HepG2 (cell line): Measurements from ENCODE around the gene ARHGAP15. TPM values are rescaled to one million over a fixed set of nuclear protein-coding genes. Genes with fewer than 3 reads are reported as not detected.

Experiments used
- ATAC-seq: fragments of 200-7000 bp; cut with Tn5 transposase; 3 replicates; pipeline ENCODE4 v1.9.1; 2020; ENCODE audit warnings: mild to moderate bottlenecking, moderate library complexity
- BruUV-seq: library from RNA; stranded (reverse); fragments of 400-500 nt; replicated peaks from 2 replicates; lab custom pipeline; 2021; lab: Mats Ljungman, UMichigan
- CTCF ChIA-PET: fragments of 300-600 bp; formaldehyde crosslinking; extraction: SDS; loops from one replicate; lab custom pipeline; 2021; ENCODE audit warnings: low total read pairs, inconsistent platforms, low intra/inter-chr PET ratio; lab: Yijun Ruan, JAX
- POLR2A ChIA-PET: fragments of 350-600 bp; sonication (Branson Sonifier 250); formaldehyde crosslinking; loops from one replicate; lab custom pipeline; 2020; ENCODE audit warnings: antibody characterized with exemption, inconsistent platforms; lab: Yijun Ruan, JAX
- DNase-seq: peaks from one replicate; pipeline ENCODE4 v3.0.0-alpha.2; 2015; ENCODE audit warnings: low spot score
- FAIRE-seq: peaks from 3 replicates; lab custom pipeline; 2011; peaks lifted over from hg19 to GRCh38; lab: Jason Lieb, UNC
- H2AFZ ChIP-seq: one replicate; pipeline ENCODE4 v1.6.1; 2011; ENCODE audit warnings: low read length, inconsistent platforms
- H3K27ac ChIP-seq: fragments of 300-600 bp; 3 replicates; pipeline ENCODE4 v1.8.0; 2011; ENCODE audit warnings: mixed run types, mild to moderate bottlenecking, mixed read lengths, low read length, inconsistent platforms; ENCODE audit not compliant: insufficient read depth; ENCODE audit errors: extremely low read length
- H3K27me3 ChIP-seq, 2 experiments: fragments of 200-600 bp in 1 of 2; 2 replicates in 1 of 2; 3 replicates in 1 of 2; pipeline versions ENCODE4 v1.6.0 to v1.8.0; 2011; ENCODE audit warnings: low read length in 2 of 2, mild to moderate bottlenecking in 2 of 2, moderate library complexity in 2 of 2, inconsistent platforms in 1 of 2; ENCODE audit not compliant: insufficient read depth in 2 of 2, control insufficient read depth in 1 of 2
- H3K36me3 ChIP-seq, 2 experiments: fragments of 200-600 bp in 1 of 2; replicated peaks in 1 of 2; 2 replicates in 1 of 2; 3 replicates in 1 of 2; pipeline versions ENCODE4 v1.5.1 to v1.8.0; 2011; ENCODE audit warnings: low read length in 2 of 2, inconsistent platforms in 1 of 2; ENCODE audit not compliant: insufficient read depth in 2 of 2, control insufficient read depth in 1 of 2
- H3K4me1 ChIP-seq: 2 replicates; pipeline ENCODE4 v1.5.1; 2012; ENCODE audit warnings: low read length, inconsistent platforms; ENCODE audit not compliant: insufficient read depth
- H3K4me2 ChIP-seq: 2 replicates; pipeline ENCODE4 v1.6.0; 2011; ENCODE audit warnings: low read depth, low read length, inconsistent platforms
- H3K4me3 ChIP-seq, 3 experiments: fragments of 200-600 bp in 1 of 3; sonication (generic), shearing (Covaris generic) in 1 of 3; replicated peaks in 1 of 3; 2 replicates each; pipeline ENCODE4 v1.5.1; 2011 to 2016; ENCODE audit warnings: low read length in 3 of 3, inconsistent platforms in 2 of 3, low read depth in 2 of 3, mild to moderate bottlenecking in 2 of 3, control low read depth in 1 of 3, mixed read lengths in 1 of 3; ENCODE audit not compliant: insufficient read depth in 1 of 3
- H3K79me2 ChIP-seq: one replicate; pipeline ENCODE4 v1.6.1; 2011; ENCODE audit warnings: low read length, inconsistent platforms; ENCODE audit not compliant: insufficient read depth
- H3K9ac ChIP-seq: 2 replicates; pipeline ENCODE4 v1.6.0; 2011; ENCODE audit warnings: mild to moderate bottlenecking, low read depth, low read length, inconsistent platforms; ENCODE audit not compliant: insufficient read depth
- H3K9me3 ChIP-seq: 2 replicates; pipeline ENCODE4 v1.5.1; 2012; ENCODE audit warnings: mild to moderate bottlenecking, low read length
- H4K20me1 ChIP-seq: 2 replicates; pipeline ENCODE4 v1.6.0; 2011; ENCODE audit warnings: inconsistent platforms, mild to moderate bottlenecking, low read length, moderate library complexity; ENCODE audit not compliant: insufficient read depth
- FOXA3 ChIP-seq: IDR thresholded peaks from 2 replicates; pipeline ENCODE4 v1.6.1; 2016; ENCODE audit warnings: missing genetic modification reagents, missing compliant biosample characterization
- SIN3B ChIP-seq: fragments of 150-350 bp; IDR thresholded peaks from 2 replicates; pipeline ENCODE4 v1.6.1; 2014; ENCODE audit warnings: low read length
- SPEN ChIP-seq: sonication (generic); formaldehyde crosslinking; IDR thresholded peaks from 2 replicates; pipeline ENCODE4 v1.5.1; 2020; ENCODE audit warnings: low read depth, mild to moderate bottlenecking, missing genetic modification reagents
- TEAD3 ChIP-seq: optimal IDR thresholded peaks from 2 replicates; pipeline ENCODE3; 2016; ENCODE audit warnings: borderline replicate concordance
- TRIM24 ChIP-seq: sonication (generic); formaldehyde crosslinking; IDR thresholded peaks from 2 replicates; pipeline ENCODE4 v1.8.0; 2022; ENCODE audit warnings: mild to moderate bottlenecking, missing genetic modification reagents
- ZNF143 ChIP-seq: sonication (generic); formaldehyde crosslinking; IDR thresholded peaks from 2 replicates; pipeline ENCODE4 v1.4.0; 2020; ENCODE audit warnings: missing genetic modification reagents
- ZNF282 ChIP-seq: fragments of 450-650 bp; IDR thresholded peaks from 2 replicates; pipeline ENCODE4 v1.6.1; 2018; ENCODE audit not compliant: partially characterized antibody
- WGBS: methylation state at CpG from one replicate; pipeline ENCODE4 v1.1.6; 2017; ENCODE audit warnings: low lambda C conversion rate; 5-methylcytosine and 5-hydroxymethylcytosine counted together
- in situ Hi-C: cut with HindIII; loops from 2 replicates; pipeline ENCODE4 v1.10.0; 2017; ENCODE audit warnings: low pct_unique_long_range_greater_than_20kb; ENCODE audit not compliant: extremely low pct_ligation_motif_present
- intact Hi-C: fragments of 100-400 bp; cut with micrococcal nuclease; formaldehyde crosslinking; loops from one replicate; pipeline ENCODE4 v1.10.0; 2022; ENCODE audit not compliant: unreplicated experiment
- polyA plus RNA-seq, 8 experiments: library from polyadenylated mRNA; depleted of rRNA in 3 of 8; stranded (reverse) in 7 of 8; unstranded in 1 of 8; fragments of >200 nt; fragmentation: Illumina TruSeq in 4 of 8; extraction: Trizol in 4 of 8; gene quantifications; 2 replicates each; pipeline versions ENCODE4 v1.2.1 to v1.2.3, GENCODE V29; 2011 to 2016; ENCODE audit warnings: low read depth in 4 of 8, missing spikeins in 1 of 8, mixed read lengths in 1 of 8; ENCODE audit not compliant: insufficient read depth in 1 of 8
- total RNA-seq, 5 experiments: library from RNA; depleted of rRNA; stranded (reverse); fragments of >200 nt; fragmentation: Illumina TruSeq; extraction: Trizol; gene quantifications; 2 replicates each; pipeline ENCODE4 v1.2.3, GENCODE V29; 2016; ENCODE audit warnings: low read depth in 1 of 5
- TF ChIP-seq, protein P1 (sequence below): sonication (generic); formaldehyde crosslinking; IDR thresholded peaks from 2 replicates; pipeline ENCODE4 v1.4.0; 2020; ENCODE audit warnings: missing genetic modification reagents, borderline replicate concordance
- TF ChIP-seq, protein P2 (sequence below): sonication (generic); formaldehyde crosslinking; IDR thresholded peaks from 2 replicates; pipeline ENCODE4 v1.8.0; 2022; ENCODE audit warnings: low read depth, missing genetic modification reagents
- TF ChIP-seq, protein P3 (sequence below): sonication (generic); formaldehyde crosslinking; IDR thresholded peaks from 2 replicates; pipeline ENCODE4 v1.5.1; 2020; ENCODE audit warnings: missing genetic modification reagents, mild to moderate bottlenecking, borderline replicate concordance

Gene ARHGAP15
- total and polyA plus RNA-seq, 2 of the 13 experiments (the other 11 are each of a cell fraction or from before 2014, with no cell fraction given), result 0.04 TPM; not detected in 1

DNA sequence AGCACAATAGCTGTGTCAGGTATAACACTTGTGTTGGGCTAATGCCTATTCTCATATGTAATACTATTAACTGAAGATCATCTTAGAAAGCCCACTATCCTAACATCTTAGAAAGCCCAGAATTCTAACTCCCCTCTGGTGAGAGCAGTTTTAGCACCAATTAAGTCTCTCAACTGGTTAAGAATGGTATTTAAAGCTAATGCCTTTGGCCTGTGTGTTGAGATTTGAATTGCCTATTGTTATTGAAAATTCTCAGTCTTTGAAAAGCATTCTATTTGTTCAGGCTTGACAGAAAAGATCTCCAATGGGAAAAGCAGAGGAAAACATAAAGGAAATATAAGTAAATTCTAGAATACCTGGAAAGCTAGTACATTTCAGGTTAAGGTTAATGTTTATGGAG lies 352.5 kb downstream of the ARHGAP15 start (continued):
- TF ChIP-seq, protein P1, sequence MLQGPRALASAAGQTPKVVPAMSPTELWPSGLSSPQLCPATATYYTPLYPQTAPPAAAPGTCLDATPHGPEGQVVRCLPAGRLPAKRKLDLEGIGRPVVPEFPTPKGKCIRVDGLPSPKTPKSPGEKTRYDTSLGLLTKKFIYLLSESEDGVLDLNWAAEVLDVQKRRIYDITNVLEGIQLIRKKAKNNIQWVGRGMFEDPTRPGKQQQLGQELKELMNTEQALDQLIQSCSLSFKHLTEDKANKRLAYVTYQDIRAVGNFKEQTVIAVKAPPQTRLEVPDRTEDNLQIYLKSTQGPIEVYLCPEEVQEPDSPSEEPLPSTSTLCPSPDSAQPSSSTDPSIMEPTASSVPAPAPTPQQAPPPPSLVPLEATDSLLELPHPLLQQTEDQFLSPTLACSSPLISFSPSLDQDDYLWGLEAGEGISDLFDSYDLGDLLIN (CRISPR knock-in tag), result no peak
- no peak for TF ChIP-seq SPEN (CRISPR knock-in tag)
- no peak for TF ChIP-seq FOXA3 (CRISPR knock-in tag)
- TF ChIP-seq ZNF143 (CRISPR knock-in tag), result no peak
- TF ChIP-seq, protein P2, sequence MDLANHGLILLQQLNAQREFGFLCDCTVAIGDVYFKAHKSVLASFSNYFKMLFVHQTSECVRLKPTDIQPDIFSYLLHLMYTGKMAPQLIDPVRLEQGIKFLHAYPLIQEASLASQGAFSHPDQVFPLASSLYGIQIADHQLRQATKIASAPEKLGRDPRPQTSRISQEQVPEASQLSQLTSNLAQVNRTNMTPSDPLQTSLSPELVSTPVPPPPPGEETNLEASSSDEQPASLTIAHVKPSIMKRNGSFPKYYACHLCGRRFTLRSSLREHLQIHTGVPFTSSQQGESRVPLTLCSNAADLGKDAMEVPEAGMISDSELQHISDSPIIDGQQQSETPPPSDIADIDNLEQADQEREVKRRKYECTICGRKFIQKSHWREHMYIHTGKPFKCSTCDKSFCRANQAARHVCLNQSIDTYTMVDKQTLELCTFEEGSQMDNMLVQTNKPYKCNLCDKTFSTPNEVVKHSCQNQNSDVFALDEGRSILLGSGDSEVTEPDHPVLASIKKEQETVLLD, result no peak
- TF ChIP-seq, protein P3, sequence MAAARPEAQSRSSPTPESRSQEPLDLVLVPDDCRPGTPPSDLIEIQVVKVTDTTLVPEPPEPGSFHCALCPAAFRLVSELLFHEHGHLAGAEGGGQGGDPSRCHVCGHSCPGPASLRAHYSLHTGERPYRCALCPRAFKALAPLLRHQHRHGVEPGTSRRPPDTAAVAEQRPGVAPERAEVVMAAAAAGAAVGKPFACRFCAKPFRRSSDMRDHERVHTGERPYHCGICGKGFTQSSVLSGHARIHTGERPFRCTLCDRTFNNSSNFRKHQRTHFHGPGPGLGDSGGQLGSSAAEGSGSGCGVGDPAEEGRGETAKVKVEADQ (CRISPR knock-in tag), result no peak
- no peak for TF ChIP-seq SIN3B
- no peak for TF ChIP-seq TEAD3 (CRISPR knock-in tag)
- TF ChIP-seq ZNF282, result no peak

DNA sequence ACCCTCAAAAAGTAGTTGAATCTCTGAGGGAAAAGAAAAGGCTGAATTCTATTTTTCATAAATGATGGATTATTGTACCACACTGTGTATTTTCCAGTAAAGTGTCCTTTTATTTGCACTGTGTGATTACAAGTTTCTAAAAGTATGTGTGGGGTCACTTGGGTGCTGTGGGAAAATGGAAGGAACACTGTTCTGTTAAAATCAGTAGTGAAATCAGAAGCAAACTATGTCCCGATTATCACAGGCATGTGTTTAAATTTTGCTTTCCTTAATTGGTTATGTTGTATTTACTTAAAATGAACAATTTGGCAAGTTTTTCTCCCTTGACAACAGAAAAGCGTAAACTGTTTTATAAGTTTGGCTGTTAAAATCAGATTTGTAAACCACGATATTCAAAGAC lies 353.1 kb downstream of the ARHGAP15 start:
- FAIRE-seq, result no peak
- H2AFZ ChIP-seq, result no peak overlapping the region
- CTCF ChIA-PET, result no interaction called here
- H3K4me2 ChIP-seq, result no peak overlapping the region
- H3K9me3 ChIP-seq, result no peaks in the 10 kb centered on the region
- no peak overlapping the region for H3K4me3 ChIP-seq
- in situ Hi-C loops, result no loop called here
- no peak for TF ChIP-seq TRIM24 (CRISPR knock-in tag)
- no peak for ATAC-seq
- POLR2A ChIA-PET, result no interaction called here
- H3K27me3 ChIP-seq, result no peaks in the 10 kb centered on the region
- H3K4me1 ChIP-seq, result no peaks in the 10 kb centered on the region
- no TSS peak for BruUV-seq
- no peak overlapping the region for H3K27ac ChIP-seq
- no peaks in the 10 kb centered on the region for H3K36me3 ChIP-seq
- intact Hi-C loops, result no loop called here
- H3K9ac ChIP-seq, result no peak overlapping the region
- WGBS, result 24% methylated on average over 3 of the region's 3 CpGs
- no peaks in the 10 kb centered on the region for H4K20me1 ChIP-seq
- DNase-seq, result no peak
- H3K79me2 ChIP-seq, result no peaks in the 10 kb centered on the region
